Nephron (organoid): ENCODE results near the gene RGS10.
A peak's percentile ranks its signal among the peaks of the same experiment; 100 is the strongest.

ENCODE experiments used
- H3K27ac Mint-ChIP-seq, 3 experiments: 2 replicates each; pipeline ENCODE4 v1.8.0; 2020; ENCODE audit warnings: mixed read lengths in 3 of 3, mild to moderate bottlenecking in 2 of 3, moderate library complexity in 1 of 3
- H3K27me3 Mint-ChIP-seq: 2 replicates; pipeline ENCODE4 v1.8.0; 2021; ENCODE audit warnings: low read depth, mild to moderate bottlenecking, moderate library complexity, mixed read lengths
- H3K36me3 Mint-ChIP-seq: 2 replicates; pipeline ENCODE4 v1.8.0; 2020; ENCODE audit warnings: low read depth, mixed read lengths
- H3K4me1 Mint-ChIP-seq: 2 replicates; pipeline ENCODE4 v1.8.0; 2020; ENCODE audit warnings: mixed read lengths
- H3K4me3 Mint-ChIP-seq, 3 experiments: 2 replicates each; pipeline ENCODE4 v1.8.0; 2020; ENCODE audit warnings: mild to moderate bottlenecking in 3 of 3, mixed read lengths in 3 of 3, moderate library complexity in 2 of 3
- H3K9me3 Mint-ChIP-seq: 2 replicates; pipeline ENCODE4 v1.8.0; 2020; ENCODE audit warnings: mixed read lengths
- CTCF ChIP-seq, 3 experiments: fragments of 200-600 bp; sonication (generic); IDR thresholded peaks; one replicate each; pipeline ENCODE4 v1.5.0; 2021; ENCODE audit warnings: antibody characterized with exemption in 3 of 3; ENCODE audit not compliant: unreplicated experiment in 3 of 3

Gene RGS10

GRCh38 chr10:119509909-119510451, 32.5 kb downstream of the RGS10 start:
- Mint-ChIP-seq H3K27ac (peak overlapping the region in 1 of 3 experiments; percentile 23), H3K4me3 (no peak overlapping the region), H3K36me3 (peaks cover 4% of the 10 kb centered on the region), H3K4me1 (peaks cover 16% of the 10 kb centered on the region), H3K27me3 (peaks cover 17% of the 10 kb centered on the region), H3K9me3 (no peaks in the 10 kb centered on the region)
- TF ChIP-seq CTCF (IDR thresholded peaks at IDR 0.05; ENCODE audit: unreplicated experiment in 3 of 3): no peak

GRCh38 chr10:119507115-119507514, 35.4 kb downstream of the RGS10 start:
- TF ChIP-seq CTCF (IDR thresholded peaks at IDR 0.05; ENCODE audit: unreplicated experiment in 3 of 3): no peak
- no peak overlapping the region for H3K4me3 Mint-ChIP-seq
- H3K4me1 Mint-ChIP-seq: peaks cover 25% of the 10 kb centered on the region
- no peaks in the 10 kb centered on the region for H3K9me3 Mint-ChIP-seq
- no peak overlapping the region for H3K27ac Mint-ChIP-seq
- peaks cover 33% of the 10 kb centered on the region for H3K27me3 Mint-ChIP-seq
- H3K36me3 Mint-ChIP-seq: peaks cover 4% of the 10 kb centered on the region

- Mint-ChIP-seq H3K4me3 (no peak overlapping the region), H3K4me1 (peaks cover 21% of the 10 kb centered on the region), H3K36me3 (peaks cover 4% of the 10 kb centered on the region)
These were observed 36.8 kb downstream of the RGS10 start for GRCh38 chr10:119505588-119506315.

GRCh38 chr10:119505131-119505551, 37.4 kb downstream of the RGS10 start:
- H3K4me3 Mint-ChIP-seq: no peak overlapping the region
- H3K36me3 Mint-ChIP-seq: peaks cover 4% of the 10 kb centered on the region
- no peak for TF ChIP-seq CTCF (IDR thresholded peaks at IDR 0.05; ENCODE audit: unreplicated experiment in 3 of 3)
- peaks cover 45% of the 10 kb centered on the region for H3K27me3 Mint-ChIP-seq
- peak overlapping the region in 1 of 3 experiments; percentile 38 for H3K27ac Mint-ChIP-seq
- H3K4me1 Mint-ChIP-seq: peaks cover 27% of the 10 kb centered on the region
- no peaks in the 10 kb centered on the region for H3K9me3 Mint-ChIP-seq

More at GRCh38 chr10:119505588-119506315, 36.8 kb downstream of the RGS10 start:
- TF ChIP-seq CTCF (IDR thresholded peaks at IDR 0.05; ENCODE audit: unreplicated experiment in 3 of 3): no peak
- no peaks in the 10 kb centered on the region for H3K9me3 Mint-ChIP-seq
- peaks cover 39% of the 10 kb centered on the region for H3K27me3 Mint-ChIP-seq
- H3K27ac Mint-ChIP-seq: peak overlapping the region in 1 of 3 experiments; percentile 38

GRCh38 chr10:119504651-119505050, 37.9 kb downstream of the RGS10 start:
- Mint-ChIP-seq H3K9me3 (no peaks in the 10 kb centered on the region), H3K4me1 (peaks cover 32% of the 10 kb centered on the region), H3K27me3 (peaks cover 45% of the 10 kb centered on the region), H3K36me3 (peaks cover 4% of the 10 kb centered on the region), H3K4me3 (no peak overlapping the region), H3K27ac (no peak overlapping the region)
- TF ChIP-seq CTCF (IDR thresholded peaks at IDR 0.05; ENCODE audit: unreplicated experiment in 3 of 3): no peak

GRCh38 chr10:119503821-119504220, 38.7 kb downstream of the RGS10 start:
- Mint-ChIP-seq H3K27ac (no peak overlapping the region), H3K4me1 (peaks cover 40% of the 10 kb centered on the region), H3K9me3 (no peaks in the 10 kb centered on the region), H3K36me3 (peaks cover 4% of the 10 kb centered on the region), H3K27me3 (peaks cover 52% of the 10 kb centered on the region), H3K4me3 (no peak overlapping the region)
- no peak for TF ChIP-seq CTCF (IDR thresholded peaks at IDR 0.05; ENCODE audit: unreplicated experiment in 3 of 3)
